Prostate gland (tissue), 2 donors: ENCODE measurements around the gene RBFOX1.

Experiments
- POLR2AphosphoS5 ChIP-seq: sonication (generic); formaldehyde crosslinking; IDR thresholded peaks from one replicate; pipeline ENCODE4 v1.6.1; 2017; ENCODE audit warnings: antibody characterized with exemption
- TF ChIP-seq, protein P1 (sequence below), 4 experiments: fragments of 200-600 bp in 2 of 4; fragments of 450-650 bp in 2 of 4; sonication (generic) in 2 of 4; IDR thresholded peaks; 1 replicate in 3 of 4; 2 replicates in 1 of 4; pipeline ENCODE4 v1.5.1; 2016 to 2019; ENCODE audit warnings: antibody characterized with exemption in 4 of 4, mild to moderate bottlenecking in 2 of 4, moderate library complexity in 2 of 4

DNA sequence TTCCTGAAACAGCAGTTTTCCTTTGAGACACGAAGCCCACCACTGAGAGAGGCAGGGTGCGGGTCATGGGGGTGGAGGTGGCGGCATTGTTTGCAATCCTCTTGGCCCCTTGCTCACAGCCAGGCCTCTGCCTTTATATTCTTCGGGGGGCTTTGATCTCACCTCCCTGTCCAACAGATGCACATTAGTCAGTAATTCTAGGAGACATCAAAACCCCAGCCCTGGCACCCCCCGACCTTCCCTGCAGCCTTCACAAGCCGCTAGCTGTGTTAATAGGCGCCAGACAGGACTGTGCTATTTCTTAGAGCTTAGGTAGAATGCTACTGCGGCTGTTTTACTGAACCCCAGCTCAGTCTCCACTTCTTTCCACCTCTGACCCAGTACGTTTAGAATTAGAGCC lies 212.6 kb downstream of the RBFOX1 start:
- TF ChIP-seq POLR2AphosphoS5: no peak
- TF ChIP-seq, protein P1, sequence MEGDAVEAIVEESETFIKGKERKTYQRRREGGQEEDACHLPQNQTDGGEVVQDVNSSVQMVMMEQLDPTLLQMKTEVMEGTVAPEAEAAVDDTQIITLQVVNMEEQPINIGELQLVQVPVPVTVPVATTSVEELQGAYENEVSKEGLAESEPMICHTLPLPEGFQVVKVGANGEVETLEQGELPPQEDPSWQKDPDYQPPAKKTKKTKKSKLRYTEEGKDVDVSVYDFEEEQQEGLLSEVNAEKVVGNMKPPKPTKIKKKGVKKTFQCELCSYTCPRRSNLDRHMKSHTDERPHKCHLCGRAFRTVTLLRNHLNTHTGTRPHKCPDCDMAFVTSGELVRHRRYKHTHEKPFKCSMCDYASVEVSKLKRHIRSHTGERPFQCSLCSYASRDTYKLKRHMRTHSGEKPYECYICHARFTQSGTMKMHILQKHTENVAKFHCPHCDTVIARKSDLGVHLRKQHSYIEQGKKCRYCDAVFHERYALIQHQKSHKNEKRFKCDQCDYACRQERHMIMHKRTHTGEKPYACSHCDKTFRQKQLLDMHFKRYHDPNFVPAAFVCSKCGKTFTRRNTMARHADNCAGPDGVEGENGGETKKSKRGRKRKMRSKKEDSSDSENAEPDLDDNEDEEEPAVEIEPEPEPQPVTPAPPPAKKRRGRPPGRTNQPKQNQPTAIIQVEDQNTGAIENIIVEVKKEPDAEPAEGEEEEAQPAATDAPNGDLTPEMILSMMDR (IDR thresholded peaks at IDR 0.05): no peak
